BJ (cell line): ENCODE results near the gene RPL28. TPM values are rescaled to one million over a fixed set of nuclear protein-coding genes. Genes with fewer than 3 reads are reported as not detected.
A peak's percentile ranks its signal among the peaks of the same experiment; 100 is the strongest.

ENCODE experiments used
- CTCF ChIA-PET: fragments of 350-600 bp; formaldehyde crosslinking; extraction: SDS; loops from one replicate; lab custom pipeline; 2021; ENCODE audit warnings: antibody characterized with exemption, inconsistent platforms; lab: Yijun Ruan, JAX
- POLR2A ChIA-PET: fragments of 300-600 bp; sonication (Branson Sonifier 250); formaldehyde crosslinking; extraction: SDS; loops from one replicate; lab custom pipeline; 2021; ENCODE audit warnings: antibody characterized with exemption; lab: Charles Lee
- DNase-seq: peaks from one replicate; pipeline ENCODE4 v3.0.0-alpha.2; 2011; ENCODE audit warnings: low read depth
- H3K27me3 ChIP-seq: 2 replicates; pipeline ENCODE4 v1.6.0; 2011; ENCODE audit warnings: low read length; ENCODE audit not compliant: control insufficient read depth, insufficient read depth
- H3K36me3 ChIP-seq: 2 replicates; pipeline ENCODE4 v1.5.1; 2011; ENCODE audit warnings: low read length; ENCODE audit not compliant: control insufficient read depth, insufficient read depth
- H3K4me3 ChIP-seq: 2 replicates; pipeline ENCODE4 v1.5.1; 2011; ENCODE audit warnings: low read depth, mild to moderate bottlenecking, control low read depth, low read length
- CTCF ChIP-seq: IDR thresholded peaks from 2 replicates; pipeline ENCODE4 v1.5.1; 2011; ENCODE audit warnings: low read depth, mild to moderate bottlenecking, control low read depth, inconsistent platforms, low read length, moderate library complexity; ENCODE audit not compliant: insufficient read depth
- polyA plus RNA-seq: library from polyadenylated mRNA; depleted of rRNA; stranded (reverse); fragments of >200 nt; gene quantifications from 2 replicates; pipeline ENCODE4 v1.2.3, GENCODE V29; 2011

RPL28 gene
- polyA plus RNA-seq, 1 experiment = 838 TPM

GRCh38 chr19:55369653-55370304, 16.0 kb upstream of the RPL28 start:
- ChIA-PET POLR2A (interaction anchor here (0.6 to 1.8 kb wide), 2 partner anchors 31 to 35 kb away, joined by 4 to 6 read pairs; partner anchors contain the start of gene KMT5C), CTCF (interaction anchor here (2.5 kb wide), 1 partner anchor 68 kb away, joined by 15 read pairs; no protein-coding TSS in a partner anchor)
- H3K4me3 ChIP-seq = peak overlapping the region; percentile 73

GRCh38 chr19:55370305-55370988, 15.3 kb upstream of the RPL28 start, which contains the start of gene IL11:
Gene IL11, minus strand, starts transcription at chr19:55370463. Its CDS starts 153 bp downstream, at chr19:55370310.
- ChIA-PET CTCF (interaction anchor here (1.0 to 2.5 kb wide), 2 partner anchors 14 to 69 kb away, joined by 4 to 15 read pairs; partner anchors contain the start of gene TMEM238), POLR2A (interaction anchor here (1.8 kb wide), 1 partner anchor 31 kb away, joined by 6 read pairs; the partner anchor contains the start of gene KMT5C)
- no peaks in the 10 kb centered on the region; the same call in 1 of the 2 replicates for H3K36me3 ChIP-seq
- DNase-seq = no peak
- peak within 1 kb of the TSS; percentile 73 for H3K4me3 ChIP-seq
- no peak for TF ChIP-seq CTCF
- no peaks in the 10 kb centered on the region for H3K27me3 ChIP-seq

More at GRCh38 chr19:55369653-55370304, 16.0 kb upstream of the RPL28 start:
- no peak for TF ChIP-seq CTCF
- DNase-seq = no peak
- H3K27me3 ChIP-seq = no peaks in the 10 kb centered on the region
- H3K36me3 ChIP-seq = no peaks in the 10 kb centered on the region; the same call in 1 of the 2 replicates

- no peaks in the 10 kb centered on the region; the same call in 1 of the 2 replicates for H3K36me3 ChIP-seq
- no peak for DNase-seq
- CTCF ChIA-PET = interaction anchor here (0.8 to 1.2 kb wide), 3 partner anchors 10 to 33 kb away, joined by 3 read pairs; partner anchors contain the start of gene KMT5C
- H3K4me3 ChIP-seq = no peak overlapping the region
- no peaks in the 10 kb centered on the region for H3K27me3 ChIP-seq
- TF ChIP-seq CTCF = no peak
- POLR2A ChIA-PET = interaction anchor here (0.6 kb wide), 1 partner anchor 40 kb away, joined by 4 read pairs; no protein-coding TSS in a partner anchor
These were observed 13.2 kb upstream of the RPL28 start for GRCh38 chr19:55372316-55373081.

- no peak for TF ChIP-seq CTCF
These were observed 12.3 kb upstream of the RPL28 start for GRCh38 chr19:55373306-55373992.

More at GRCh38 chr19:55373306-55373992, 12.3 kb upstream of the RPL28 start:
- POLR2A ChIA-PET = interaction anchor here (0.6 kb wide), 2 partner anchors 41 to 93 kb away, joined by 3 to 4 read pairs; partner anchors contain the start of gene HSPBP1
- CTCF ChIA-PET = interaction anchor here (1.1 to 2.7 kb wide), 3 partner anchors 11 to 34 kb away, joined by 3 to 8 read pairs (median 3); partner anchors contain the start of genes KMT5C and TMEM238
- DNase-seq = no peak
- no peaks in the 10 kb centered on the region for H3K27me3 ChIP-seq
- no peaks in the 10 kb centered on the region; the same call in 1 of the 2 replicates for H3K36me3 ChIP-seq
- no peak overlapping the region for H3K4me3 ChIP-seq
